ENCODE results near the gene TBX15. TPM values are rescaled to one million over a fixed set of nuclear protein-coding genes. Genes with fewer than 3 reads are reported as not detected.

TBX15 gene
- total RNA-seq, 4 donors from 2014 or later: 1.1 to 5.4 (median 3.5) TPM

DNA sequence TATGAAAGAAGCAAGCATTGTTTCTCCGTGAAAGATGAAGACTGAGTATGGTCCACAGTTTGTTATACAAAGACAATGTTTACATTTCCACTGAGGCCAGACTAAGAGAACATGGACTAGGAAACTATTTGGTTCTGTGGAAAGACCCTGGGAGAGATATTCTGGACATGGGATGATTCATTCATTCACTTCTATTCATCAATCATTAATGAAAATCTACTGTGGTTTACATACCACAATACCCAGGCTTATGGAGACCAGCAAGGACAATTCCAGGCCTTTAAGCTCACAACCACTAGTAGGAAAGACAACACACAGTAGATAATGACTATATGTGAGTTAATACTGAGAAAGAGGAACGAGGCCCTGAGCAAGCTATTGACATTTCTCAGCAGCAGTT is 125.4 kb downstream of the TBX15 start:
- H3K4me1 ChIP-seq: peaks cover 9 to 18% of the 10 kb centered on the region in 2 donors
- H3K4me3 ChIP-seq (replicated peaks in 1 of 3): no peak overlapping the region
- 86 to 90% methylated on average over 2 of the region's 2 CpGs for WGBS, 2 donors
- intact Hi-C loops (cut with DNase I): no loop called here
- no peaks in the 10 kb centered on the region for H3K27me3 ChIP-seq
- H3K9me3 ChIP-seq: no peaks in the 10 kb centered on the region
- DNase-seq: no peak
- no peaks in the 10 kb centered on the region for H3K36me3 ChIP-seq
- TF ChIP-seq, protein P1, sequence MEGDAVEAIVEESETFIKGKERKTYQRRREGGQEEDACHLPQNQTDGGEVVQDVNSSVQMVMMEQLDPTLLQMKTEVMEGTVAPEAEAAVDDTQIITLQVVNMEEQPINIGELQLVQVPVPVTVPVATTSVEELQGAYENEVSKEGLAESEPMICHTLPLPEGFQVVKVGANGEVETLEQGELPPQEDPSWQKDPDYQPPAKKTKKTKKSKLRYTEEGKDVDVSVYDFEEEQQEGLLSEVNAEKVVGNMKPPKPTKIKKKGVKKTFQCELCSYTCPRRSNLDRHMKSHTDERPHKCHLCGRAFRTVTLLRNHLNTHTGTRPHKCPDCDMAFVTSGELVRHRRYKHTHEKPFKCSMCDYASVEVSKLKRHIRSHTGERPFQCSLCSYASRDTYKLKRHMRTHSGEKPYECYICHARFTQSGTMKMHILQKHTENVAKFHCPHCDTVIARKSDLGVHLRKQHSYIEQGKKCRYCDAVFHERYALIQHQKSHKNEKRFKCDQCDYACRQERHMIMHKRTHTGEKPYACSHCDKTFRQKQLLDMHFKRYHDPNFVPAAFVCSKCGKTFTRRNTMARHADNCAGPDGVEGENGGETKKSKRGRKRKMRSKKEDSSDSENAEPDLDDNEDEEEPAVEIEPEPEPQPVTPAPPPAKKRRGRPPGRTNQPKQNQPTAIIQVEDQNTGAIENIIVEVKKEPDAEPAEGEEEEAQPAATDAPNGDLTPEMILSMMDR (IDR thresholded peaks at IDR 0.05): no peak
- no peak for TF ChIP-seq POLR2A (IDR thresholded peaks at IDR 0.05)
- no peak overlapping the region for H3K27ac ChIP-seq

- peaks cover 9 to 18% of the 10 kb centered on the region in 2 donors for H3K4me1 ChIP-seq
- H3K27ac ChIP-seq: no peak overlapping the region
- no peak for TF ChIP-seq POLR2A (IDR thresholded peaks at IDR 0.05)
- TF ChIP-seq, protein P1 (IDR thresholded peaks at IDR 0.05): no peak
- H3K4me3 ChIP-seq (replicated peaks in 1 of 3): no peak overlapping the region
- no peak for DNase-seq
- no peaks in the 10 kb centered on the region for H3K27me3 ChIP-seq
- intact Hi-C loops (cut with DNase I): no loop called here
- H3K9me3 ChIP-seq: no peaks in the 10 kb centered on the region
- no peaks in the 10 kb centered on the region for H3K36me3 ChIP-seq
Observed at GRCh38 chr1:118861216-118861615, 126.9 kb downstream of the TBX15 start.

- H3K9me3 ChIP-seq: no peaks in the 10 kb centered on the region
- H3K36me3 ChIP-seq: no peaks in the 10 kb centered on the region
- H3K4me1 ChIP-seq: peaks cover 9 to 18% of the 10 kb centered on the region in 2 donors
- WGBS, 2 donors: 13 to 21% methylated on average over 3 of the region's 3 CpGs
- H3K4me3 ChIP-seq (replicated peaks in 1 of 3): no peak overlapping the region
- H3K27ac ChIP-seq: no peak overlapping the region
- TF ChIP-seq POLR2A (IDR thresholded peaks at IDR 0.05): no peak
- TF ChIP-seq, protein P1 (IDR thresholded peaks at IDR 0.05): no peak
- H3K27me3 ChIP-seq: no peaks in the 10 kb centered on the region
- intact Hi-C loops (cut with DNase I): no loop called here
- peak; percentile 36 to 42 for DNase-seq
Observed at GRCh38 chr1:118859999-118860398, 128.1 kb downstream of the TBX15 start.

- Histone ChIP-seq H3K27me3 (no peaks in the 10 kb centered on the region), H3K36me3 (no peaks in the 10 kb centered on the region), H3K9me3 (no peaks in the 10 kb centered on the region), H3K4me1 (peaks cover 0 to 4% of the 10 kb centered on the region in 2 donors), H3K27ac (no peak overlapping the region), H3K4me3 (replicated peaks in 1 of 3) (no peak overlapping the region)
- 75 to 85% methylated on average over 2 of the region's 2 CpGs for WGBS, 2 donors
- no peak for DNase-seq
- intact Hi-C loops (cut with DNase I): no loop called here
- TF ChIP-seq, protein P1 (IDR thresholded peaks at IDR 0.05): no peak
- TF ChIP-seq POLR2A (IDR thresholded peaks at IDR 0.05): no peak
Observed at GRCh38 chr1:118846443-118846842, 141.7 kb downstream of the TBX15 start.

GRCh38 chr1:118842452-118843201 is 145.5 kb downstream of the TBX15 start:
- no peak overlapping the region for H3K27ac ChIP-seq
- no peak for TF ChIP-seq POLR2A (IDR thresholded peaks at IDR 0.05)
- TF ChIP-seq, protein P1 (IDR thresholded peaks at IDR 0.05): no peak
- WGBS, 2 donors: 47 to 48% methylated on average over 14 of the region's 14 CpGs
- H3K36me3 ChIP-seq: no peaks in the 10 kb centered on the region
- DNase-seq: peak in 1 of 2 donors; percentile 4
- H3K27me3 ChIP-seq: no peaks in the 10 kb centered on the region
- no peaks in the 10 kb centered on the region for H3K4me1 ChIP-seq
- H3K9me3 ChIP-seq: no peaks in the 10 kb centered on the region
- H3K4me3 ChIP-seq (replicated peaks in 1 of 3): no peak overlapping the region
- intact Hi-C loops (cut with DNase I): no loop called here

All from thyroid gland (tissue), 4 donors.